Measurements from ENCODE around the gene SYTL5. TPM values are rescaled to one million over a fixed set of nuclear protein-coding genes. Genes with fewer than 3 reads are reported as not detected.

SYTL5 gene
- total and polyA plus RNA-seq, 2 of the 4 experiments (the other 2 are of a cell fraction), result 0.19 to 0.54 TPM

DNA sequence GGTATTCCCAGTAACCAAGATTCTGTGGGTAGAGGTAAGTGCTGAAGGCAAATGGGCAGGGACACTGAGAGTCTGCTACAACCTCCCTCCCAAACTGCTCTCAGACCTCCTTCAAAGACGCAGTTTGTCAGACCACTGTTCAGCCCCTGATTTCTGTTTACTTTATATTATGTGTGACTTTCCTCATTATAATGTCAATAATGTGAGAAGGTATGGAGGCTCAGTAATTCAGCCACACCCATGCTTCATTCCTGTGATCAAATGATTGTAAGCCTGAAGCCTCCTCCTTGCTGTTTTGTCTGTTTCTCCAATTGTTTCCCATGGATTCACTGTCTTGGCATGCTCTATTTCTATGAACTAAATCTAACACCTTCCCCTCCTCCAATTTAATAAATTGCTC is 75.6 kb downstream of the SYTL5 start:
- no peak overlapping the region for H2AK5ac ChIP-seq (ENCODE audit: low read depth, low read length)
- H3K27ac ChIP-seq (ENCODE audit: insufficient read depth, low read length), result no peak overlapping the region
- H4K8ac ChIP-seq (ENCODE audit: low read depth in 2 of 2, low read length in 2 of 2), result no peak overlapping the region
- H3K36me3 ChIP-seq (ENCODE audit: control insufficient read depth, insufficient read depth, low read length), result no peaks in the 10 kb centered on the region
- H2AFZ ChIP-seq (replicated peaks; ENCODE audit: low read length, poor library complexity), result no peak overlapping the region
- H2BK20ac ChIP-seq (ENCODE audit: low read depth, low read length), result no peak overlapping the region
- H4K20me1 ChIP-seq (ENCODE audit: insufficient read depth, low read length), result no peaks in the 10 kb centered on the region
- peaks cover 4% of the 10 kb centered on the region for H3K27me3 ChIP-seq (ENCODE audit: control insufficient read depth, insufficient read depth, low read length)
- H3K4me2 ChIP-seq (ENCODE audit: low read depth, low read length), result no peak overlapping the region
- no peak overlapping the region for H4K5ac ChIP-seq (ENCODE audit: low read depth, low read length)
- ATAC-seq (ENCODE audit: low read depth), result no peak
- H2BK15ac ChIP-seq (ENCODE audit: low read depth, low read length), result no peak overlapping the region
- ChIA-PET CTCF (no interaction called here), POLR2A (ENCODE audit: unreplicated experiment) (no interaction called here)
- H3K9ac ChIP-seq (ENCODE audit: low read depth, low read length), result no peak overlapping the region
- no peak overlapping the region for H3K14ac ChIP-seq (replicated peaks; ENCODE audit: low read depth, low read length)
- H3K9me1 ChIP-seq (ENCODE audit: insufficient read depth, low read length), result no peaks in the 10 kb centered on the region
- WGBS, 2 experiments (ENCODE audit: extremely low coverage in 2 of 2, insufficient read length in 1 of 2), result no CpG with 5 or more reads among the region's 1 CpG
- H3K4ac ChIP-seq (ENCODE audit: low read depth, low read length), result no peak overlapping the region
- no peak overlapping the region for H4K91ac ChIP-seq (ENCODE audit: insufficient read depth, low read depth, low read length)
- no peak overlapping the region for H2BK5ac ChIP-seq (ENCODE audit: low read depth, low read length, poor library complexity, severe bottlenecking)
- no peak for DNase-seq
- H2AK9ac ChIP-seq (replicated peaks; ENCODE audit: low read depth, low read length, poor library complexity), result no peak overlapping the region
- H3K56ac ChIP-seq (ENCODE audit: extremely low read depth, insufficient read depth, low read length), result no peak overlapping the region
- no TSS peak for BruUV-seq (replicated peaks)
- H3K18ac ChIP-seq (ENCODE audit: low read depth, low read length), result no peak overlapping the region
- TF ChIP-seq RFX5 (IDR thresholded peaks at IDR 0.05; ENCODE audit: low read depth, low read length), result no peak
- TF ChIP-seq POLR2A (IDR thresholded peaks at IDR 0.05; ENCODE audit: low read depth, low read length), result no peak
- no peak for TF ChIP-seq SMC3 (IDR thresholded peaks at IDR 0.05; ENCODE audit: low read depth, low read length)
- TF ChIP-seq CEBPB (IDR thresholded peaks at IDR 0.05; ENCODE audit: low read depth, low read length), result no peak
- no peak for TF ChIP-seq MAFK (IDR thresholded peaks at IDR 0.05; ENCODE audit: low read depth, low read length)
- TF ChIP-seq, protein P1, sequence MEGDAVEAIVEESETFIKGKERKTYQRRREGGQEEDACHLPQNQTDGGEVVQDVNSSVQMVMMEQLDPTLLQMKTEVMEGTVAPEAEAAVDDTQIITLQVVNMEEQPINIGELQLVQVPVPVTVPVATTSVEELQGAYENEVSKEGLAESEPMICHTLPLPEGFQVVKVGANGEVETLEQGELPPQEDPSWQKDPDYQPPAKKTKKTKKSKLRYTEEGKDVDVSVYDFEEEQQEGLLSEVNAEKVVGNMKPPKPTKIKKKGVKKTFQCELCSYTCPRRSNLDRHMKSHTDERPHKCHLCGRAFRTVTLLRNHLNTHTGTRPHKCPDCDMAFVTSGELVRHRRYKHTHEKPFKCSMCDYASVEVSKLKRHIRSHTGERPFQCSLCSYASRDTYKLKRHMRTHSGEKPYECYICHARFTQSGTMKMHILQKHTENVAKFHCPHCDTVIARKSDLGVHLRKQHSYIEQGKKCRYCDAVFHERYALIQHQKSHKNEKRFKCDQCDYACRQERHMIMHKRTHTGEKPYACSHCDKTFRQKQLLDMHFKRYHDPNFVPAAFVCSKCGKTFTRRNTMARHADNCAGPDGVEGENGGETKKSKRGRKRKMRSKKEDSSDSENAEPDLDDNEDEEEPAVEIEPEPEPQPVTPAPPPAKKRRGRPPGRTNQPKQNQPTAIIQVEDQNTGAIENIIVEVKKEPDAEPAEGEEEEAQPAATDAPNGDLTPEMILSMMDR (conservative IDR thresholded peaks at IDR 0.05; ENCODE audit: low read depth, low read length), result no peak
- TF ChIP-seq, protein P2, sequence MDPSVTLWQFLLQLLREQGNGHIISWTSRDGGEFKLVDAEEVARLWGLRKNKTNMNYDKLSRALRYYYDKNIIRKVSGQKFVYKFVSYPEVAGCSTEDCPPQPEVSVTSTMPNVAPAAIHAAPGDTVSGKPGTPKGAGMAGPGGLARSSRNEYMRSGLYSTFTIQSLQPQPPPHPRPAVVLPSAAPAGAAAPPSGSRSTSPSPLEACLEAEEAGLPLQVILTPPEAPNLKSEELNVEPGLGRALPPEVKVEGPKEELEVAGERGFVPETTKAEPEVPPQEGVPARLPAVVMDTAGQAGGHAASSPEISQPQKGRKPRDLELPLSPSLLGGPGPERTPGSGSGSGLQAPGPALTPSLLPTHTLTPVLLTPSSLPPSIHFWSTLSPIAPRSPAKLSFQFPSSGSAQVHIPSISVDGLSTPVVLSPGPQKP (IDR thresholded peaks at IDR 0.05; ENCODE audit: borderline replicate concordance, low read depth, low read length), result no peak
- TF ChIP-seq RCOR1 (IDR thresholded peaks at IDR 0.05; ENCODE audit: insufficient replicate concordance, low read length), result no peak
- no peak for TF ChIP-seq RAD21 (IDR thresholded peaks at IDR 0.05; ENCODE audit: low read length)
- no peak for TF ChIP-seq MAZ (IDR thresholded peaks at IDR 0.05; ENCODE audit: borderline replicate concordance, low read depth, low read length)
- TF ChIP-seq BHLHE40 (IDR thresholded peaks at IDR 0.05; ENCODE audit: low read depth, low read length), result no peak
- TF ChIP-seq MXI1 (IDR thresholded peaks at IDR 0.05; ENCODE audit: borderline replicate concordance, low read depth, low read length), result no peak
- no peak for TF ChIP-seq NFE2L2 (IDR thresholded peaks at IDR 0.05; ENCODE audit: low read depth, low read length)
- no peak for TF ChIP-seq CHD1 (IDR thresholded peaks at IDR 0.05; ENCODE audit: low read depth, low read length)
- in situ Hi-C loops (cut with MboI; ENCODE audit: low sequenced_read_pairs) (no loop called here), dilution Hi-C loops (cut with HindIII; ENCODE audit: low sequenced_read_pairs, unreplicated experiment) (no loop called here), intact Hi-C loops (cut with micrococcal nuclease) (no loop called here)
- H3K4me1 ChIP-seq (ENCODE audit: control insufficient read depth, insufficient read depth, low read length), result peaks cover 2% of the 10 kb centered on the region; the same call in 1 of the 2 replicates
- no peaks in the 10 kb centered on the region for H3K9me3 ChIP-seq (ENCODE audit: control insufficient read depth, insufficient read depth, low read length)
- H3K23ac ChIP-seq (ENCODE audit: low read depth, low read length), result no peak overlapping the region
- no peaks in the 10 kb centered on the region for H3K79me1 ChIP-seq (ENCODE audit: low read depth in 1 of 2, low read length in 2 of 2)
- H3K4me3 ChIP-seq (ENCODE audit: insufficient read depth, low read depth, low read length), result no peak overlapping the region
- H2BK120ac ChIP-seq (ENCODE audit: low read depth, low read length), result no peak overlapping the region

Measured in IMR-90 (cell line).